CD4-positive, alpha-beta T cell treated with Interleukin-21 for 1 hour (primary cell): Measurements from ENCODE around the gene WDR88.
"Not testable (repeated sequence)": the region's sequence is repeated elsewhere in the genome, so short reads cannot be mapped to it uniquely, and the experiment has no call there.

Source experiments
- DNase-seq: peaks from one replicate; pipeline ENCODE4 v3.0.0-alpha.2; 2020

The WDR88 gene

GRCh38 chr19:33175156-33175782 is 43.4 kb downstream of the WDR88 start:
- no peak for DNase-seq

GRCh38 chr19:33175886-33176669 is 44.2 kb downstream of the WDR88 start:
- peak; percentile 35 for DNase-seq

GRCh38 chr19:33176670-33177416 is 44.9 kb downstream of the WDR88 start:
- peak; percentile 99 for DNase-seq

- peak; percentile 86 for DNase-seq
Observed at GRCh38 chr19:33177417-33177979, 45.6 kb downstream of the WDR88 start.

- DNase-seq = no peak
Observed at GRCh38 chr19:33186431-33187182, 54.7 kb downstream of the WDR88 start.

GRCh38 chr19:33187183-33187540 is 55.2 kb downstream of the WDR88 start:
- DNase-seq = no peak

GRCh38 chr19:33189453-33189852 is 57.5 kb downstream of the WDR88 start:
- DNase-seq = no peak

- DNase-seq = not testable (repeated sequence)
Observed at GRCh38 chr19:33191092-33191491, 59.2 kb downstream of the WDR88 start.

GRCh38 chr19:33191501-33191900 is 59.6 kb downstream of the WDR88 start:
- DNase-seq = no peak

- no peak for DNase-seq
Observed at GRCh38 chr19:33192010-33192409, 60.1 kb downstream of the WDR88 start.

- no peak for DNase-seq
Observed at GRCh38 chr19:33193269-33193864, 61.5 kb downstream of the WDR88 start.

GRCh38 chr19:33193865-33194362 is 62.0 kb downstream of the WDR88 start, which contains the start of gene LRP3:
Gene LRP3 (plus strand): TSS chr19:33194330. CDS start chr19:33194786, 456 bp downstream.
- no peak for DNase-seq

- no peak for DNase-seq
Observed at GRCh38 chr19:33194532-33194885, 62.6 kb downstream of the WDR88 start.

- no peak for DNase-seq
Observed at GRCh38 chr19:33194886-33195644, 63.2 kb downstream of the WDR88 start.

GRCh38 chr19:33195645-33196347 is 63.9 kb downstream of the WDR88 start:
- DNase-seq = no peak

- no peak for DNase-seq
Observed at GRCh38 chr19:33196446-33197193, 64.7 kb downstream of the WDR88 start.

GRCh38 chr19:33197591-33198000 is 65.7 kb downstream of the WDR88 start:
- no peak for DNase-seq

GRCh38 chr19:33198169-33198568 is 66.3 kb downstream of the WDR88 start:
- no peak for DNase-seq

GRCh38 chr19:33199441-33200265 is 67.7 kb downstream of the WDR88 start:
- no peak for DNase-seq
